ENCODE measurements around the gene GPR183. TPM values are rescaled to one million over a fixed set of nuclear protein-coding genes. Genes with fewer than 3 reads are reported as not detected.

The GPR183 gene
- total RNA-seq, 1 donor from 2014 or later, result not detected

- H3K9me3 Mint-ChIP-seq, result no peaks in the 10 kb centered on the region
- TF ChIP-seq, protein P1, sequence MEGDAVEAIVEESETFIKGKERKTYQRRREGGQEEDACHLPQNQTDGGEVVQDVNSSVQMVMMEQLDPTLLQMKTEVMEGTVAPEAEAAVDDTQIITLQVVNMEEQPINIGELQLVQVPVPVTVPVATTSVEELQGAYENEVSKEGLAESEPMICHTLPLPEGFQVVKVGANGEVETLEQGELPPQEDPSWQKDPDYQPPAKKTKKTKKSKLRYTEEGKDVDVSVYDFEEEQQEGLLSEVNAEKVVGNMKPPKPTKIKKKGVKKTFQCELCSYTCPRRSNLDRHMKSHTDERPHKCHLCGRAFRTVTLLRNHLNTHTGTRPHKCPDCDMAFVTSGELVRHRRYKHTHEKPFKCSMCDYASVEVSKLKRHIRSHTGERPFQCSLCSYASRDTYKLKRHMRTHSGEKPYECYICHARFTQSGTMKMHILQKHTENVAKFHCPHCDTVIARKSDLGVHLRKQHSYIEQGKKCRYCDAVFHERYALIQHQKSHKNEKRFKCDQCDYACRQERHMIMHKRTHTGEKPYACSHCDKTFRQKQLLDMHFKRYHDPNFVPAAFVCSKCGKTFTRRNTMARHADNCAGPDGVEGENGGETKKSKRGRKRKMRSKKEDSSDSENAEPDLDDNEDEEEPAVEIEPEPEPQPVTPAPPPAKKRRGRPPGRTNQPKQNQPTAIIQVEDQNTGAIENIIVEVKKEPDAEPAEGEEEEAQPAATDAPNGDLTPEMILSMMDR (conservative IDR thresholded peaks at IDR 0.05), result no peak
- H3K4me3 Mint-ChIP-seq, result no peak overlapping the region
- peaks cover 21% of the 10 kb centered on the region for H3K36me3 Mint-ChIP-seq (ENCODE audit: low read depth)
- H3K27ac Mint-ChIP-seq (ENCODE audit: unreplicated experiment), result no peak overlapping the region
- H3K4me1 Mint-ChIP-seq, result no peaks in the 10 kb centered on the region
- H3K27me3 Mint-ChIP-seq (ENCODE audit: low read depth), result no peaks in the 10 kb centered on the region
- no peak for DNase-seq (ENCODE audit: low read depth, low spot score)
Measured at GRCh38 chr13:99329477-99329876, 22.3 kb upstream of the GPR183 start.

DNA sequence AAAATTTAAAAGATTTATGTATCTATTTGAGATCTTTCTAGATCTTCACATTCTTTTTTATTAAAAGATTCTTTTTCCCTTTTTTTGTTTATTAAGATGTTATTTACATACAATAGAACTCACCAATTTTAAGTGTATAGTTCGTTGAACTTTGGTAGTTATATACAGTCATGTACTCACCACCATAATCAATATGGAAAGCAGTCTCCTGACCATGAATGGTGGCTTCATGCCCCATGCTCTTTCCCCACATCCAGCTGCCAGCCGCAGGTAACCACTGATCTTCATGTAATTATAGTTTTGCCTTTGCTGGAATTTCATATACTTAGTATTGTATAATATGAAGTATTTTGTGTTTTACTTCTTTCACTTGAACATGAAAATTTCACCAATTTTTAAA lies 20.6 kb upstream of the GPR183 start:
- Mint-ChIP-seq H3K4me1 (no peaks in the 10 kb centered on the region), H3K9me3 (no peaks in the 10 kb centered on the region), H3K27me3 (ENCODE audit: low read depth) (no peaks in the 10 kb centered on the region), H3K4me3 (no peak overlapping the region), H3K27ac (ENCODE audit: unreplicated experiment) (no peak overlapping the region), H3K36me3 (ENCODE audit: low read depth) (peaks cover 20% of the 10 kb centered on the region)
- TF ChIP-seq, protein P1 (conservative IDR thresholded peaks at IDR 0.05), result no peak
- no peak for DNase-seq (ENCODE audit: low read depth, low spot score)

DNA sequence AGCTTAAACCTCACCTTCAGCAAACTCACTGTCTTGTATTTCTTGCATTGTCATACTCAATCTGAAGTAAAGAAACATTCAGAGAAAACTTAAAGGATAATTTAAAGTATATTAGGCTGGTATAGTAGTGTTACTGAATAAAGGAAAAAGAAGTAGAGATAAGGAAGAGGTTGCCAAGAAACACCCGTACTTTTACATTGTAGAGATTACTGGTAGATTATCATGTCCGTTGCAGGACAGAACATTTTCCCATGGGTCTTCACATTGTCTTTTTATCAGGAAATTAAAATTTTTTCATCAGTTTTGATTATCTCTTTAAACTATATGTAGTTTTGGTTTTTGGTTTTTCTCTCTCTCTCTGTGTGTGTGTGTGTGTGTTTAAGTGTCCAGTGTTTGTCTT lies 19.9 kb upstream of the GPR183 start:
- no peak overlapping the region for H3K4me3 Mint-ChIP-seq
- H3K4me1 Mint-ChIP-seq, result no peaks in the 10 kb centered on the region
- no peak for DNase-seq (ENCODE audit: low read depth, low spot score)
- no peaks in the 10 kb centered on the region for H3K9me3 Mint-ChIP-seq
- peaks cover 18% of the 10 kb centered on the region for H3K36me3 Mint-ChIP-seq (ENCODE audit: low read depth)
- no peaks in the 10 kb centered on the region for H3K27me3 Mint-ChIP-seq (ENCODE audit: low read depth)
- TF ChIP-seq, protein P1 (conservative IDR thresholded peaks at IDR 0.05), result no peak
- H3K27ac Mint-ChIP-seq (ENCODE audit: unreplicated experiment), result no peak overlapping the region

DNA sequence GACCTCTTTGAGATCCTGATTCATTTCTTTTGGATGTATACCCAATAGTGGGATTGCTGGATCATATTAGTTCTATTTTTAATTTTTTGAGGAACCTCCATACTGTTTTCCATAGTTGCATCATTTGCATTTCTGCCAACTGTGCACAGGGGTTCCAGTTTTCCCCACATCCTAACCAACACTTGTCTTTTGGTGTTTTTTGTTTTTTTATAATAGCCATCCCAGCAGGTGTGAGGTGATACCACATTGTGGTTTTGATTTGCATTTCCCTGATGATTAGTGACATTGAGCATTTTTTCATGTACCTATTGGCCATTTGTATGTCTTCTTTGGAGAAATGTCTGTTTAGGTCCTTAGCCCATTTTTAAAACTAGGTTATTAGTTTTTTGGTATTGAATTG lies 18.8 kb upstream of the GPR183 start:
- no peaks in the 10 kb centered on the region for H3K9me3 Mint-ChIP-seq
- DNase-seq (ENCODE audit: low read depth, low spot score), result no peak
- no peaks in the 10 kb centered on the region for H3K27me3 Mint-ChIP-seq (ENCODE audit: low read depth)
- no peak overlapping the region for H3K4me3 Mint-ChIP-seq
- TF ChIP-seq, protein P1 (conservative IDR thresholded peaks at IDR 0.05), result no peak
- no peaks in the 10 kb centered on the region for H3K4me1 Mint-ChIP-seq
- no peak overlapping the region for H3K27ac Mint-ChIP-seq (ENCODE audit: unreplicated experiment)
- peaks cover 18% of the 10 kb centered on the region for H3K36me3 Mint-ChIP-seq (ENCODE audit: low read depth)

DNA sequence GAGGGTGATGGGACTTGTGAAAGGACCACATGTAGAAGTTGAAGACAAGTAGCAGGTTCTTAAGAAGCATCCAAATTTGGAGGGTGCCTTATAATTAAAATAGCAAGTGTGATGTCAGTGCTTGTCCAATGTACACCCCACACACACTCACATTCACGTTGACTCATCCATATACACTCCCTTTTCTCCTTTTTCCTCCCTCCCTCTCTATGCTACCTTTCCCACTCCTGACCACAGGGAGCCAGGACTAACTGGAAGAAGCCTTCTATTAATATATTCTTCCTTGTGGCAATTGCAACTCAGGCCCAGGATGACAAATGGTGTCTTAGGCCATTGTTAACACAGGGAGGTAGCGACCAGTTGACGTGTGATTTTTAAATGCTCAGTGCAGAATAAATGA lies 16.3 kb upstream of the GPR183 start:
- Mint-ChIP-seq H3K27me3 (ENCODE audit: low read depth) (no peaks in the 10 kb centered on the region), H3K9me3 (no peaks in the 10 kb centered on the region), H3K4me1 (no peaks in the 10 kb centered on the region), H3K4me3 (no peak overlapping the region), H3K27ac (ENCODE audit: unreplicated experiment) (no peak overlapping the region), H3K36me3 (ENCODE audit: low read depth) (peaks cover 11% of the 10 kb centered on the region)
- no peak for DNase-seq (ENCODE audit: low read depth, low spot score)
- TF ChIP-seq, protein P1 (conservative IDR thresholded peaks at IDR 0.05), result no peak
